Stimulated activated CD8-positive, alpha-beta memory T cell treated with anti-CD3 and anti-CD28 coated beads, Interleukin-15, amount 100 ng/mL, for 4 hours (primary cell): ENCODE measurements around the gene LIN37.
"Not testable (repeated sequence)": the region's sequence is repeated elsewhere in the genome, so short reads cannot be mapped to it uniquely, and the experiment has no call there.

Source experiments
- DNase-seq, 2 donors: peaks; one replicate each; pipeline ENCODE4 v3.0.0-alpha.2; 2020; ENCODE audit warnings: low read depth in 2 of 2

Gene LIN37

DNA sequence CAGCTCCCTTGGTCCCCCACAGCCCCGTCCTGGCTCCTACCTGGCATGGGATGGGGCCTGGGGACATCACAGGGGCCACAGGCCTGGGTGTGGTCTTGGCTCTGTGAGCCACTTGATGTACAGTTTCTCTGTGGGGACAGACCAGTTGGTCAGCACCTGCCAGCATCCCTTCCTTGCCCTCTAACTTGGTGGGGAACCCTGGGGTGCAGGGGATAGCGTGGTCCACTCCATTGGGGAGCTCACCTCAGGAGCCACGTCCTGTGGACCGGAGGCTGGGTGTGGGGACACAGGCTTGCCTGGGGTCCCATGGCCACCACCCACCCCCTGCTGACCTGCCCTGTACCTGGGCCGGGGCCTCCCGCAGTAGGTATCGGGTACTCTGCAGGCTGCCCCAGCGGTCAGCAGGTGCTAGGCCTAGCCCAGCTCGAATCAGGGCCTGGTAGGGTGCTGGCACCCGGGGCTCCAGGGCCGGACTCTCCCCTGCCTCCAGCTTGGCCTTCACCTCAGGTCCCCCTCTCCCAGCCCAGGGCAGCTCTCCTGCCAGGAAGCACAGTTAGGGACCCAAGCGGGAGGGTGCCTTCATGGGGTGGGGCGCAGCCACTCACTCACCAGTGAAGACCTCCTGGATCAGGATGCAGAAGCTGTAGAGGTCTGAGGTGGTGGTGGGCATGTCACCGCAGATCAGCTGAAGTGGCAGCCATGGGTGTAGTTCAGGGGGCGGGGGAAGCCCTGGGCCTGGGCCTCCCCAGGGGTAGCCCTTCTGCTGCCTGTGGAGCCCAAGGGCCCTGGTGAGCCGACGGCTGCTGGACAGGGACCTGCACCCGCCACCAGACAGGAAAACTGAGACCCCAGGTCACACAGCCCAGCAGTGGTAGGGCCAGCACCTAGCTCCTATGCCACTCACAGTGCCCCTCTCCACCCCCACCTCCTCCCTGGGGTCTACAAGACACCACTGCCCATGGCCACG, 41.9 kb downstream of the LIN37 start:
- DNase-seq: no peak

DNA sequence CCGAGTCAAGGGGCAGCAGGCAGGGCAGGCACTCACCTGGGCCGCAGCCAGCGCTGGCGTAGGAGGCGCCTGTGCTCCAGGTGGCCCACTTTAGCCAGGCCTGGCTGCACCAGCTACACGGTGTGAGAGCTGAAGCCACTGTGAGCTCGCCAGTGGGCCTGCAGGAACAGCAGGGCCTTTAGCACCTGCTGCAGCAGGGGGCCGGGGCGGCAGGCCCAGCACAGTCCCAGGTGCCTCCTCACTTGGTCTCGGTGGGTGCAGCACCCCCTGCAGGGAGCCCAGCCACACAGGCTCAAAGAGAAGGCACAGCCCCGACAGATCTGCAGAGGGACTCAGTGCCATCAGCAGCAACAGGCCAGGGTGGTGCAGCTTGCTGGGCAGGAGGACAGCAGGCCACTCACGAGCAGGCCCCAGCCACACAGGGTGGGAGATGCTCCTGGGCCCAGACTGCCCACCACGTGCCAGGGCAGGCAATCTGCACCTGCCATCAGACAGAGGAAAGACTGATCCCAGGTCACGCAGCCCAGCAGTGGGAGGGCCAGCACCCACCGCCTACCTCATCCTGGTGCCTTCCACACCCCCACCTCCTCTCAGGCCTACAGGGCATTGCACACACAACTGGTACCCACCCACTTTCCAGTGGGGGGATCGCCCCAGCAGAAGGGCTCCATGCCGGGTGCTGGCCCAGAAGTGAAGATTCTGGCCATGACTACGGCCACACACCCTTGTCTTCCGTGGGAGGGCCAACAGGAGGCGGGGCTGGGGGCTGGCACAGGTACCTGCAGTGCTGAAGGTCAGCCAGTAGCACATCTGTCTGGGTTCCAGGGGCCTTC, 42.8 kb downstream of the LIN37 start:
- no peak for DNase-seq

DNA sequence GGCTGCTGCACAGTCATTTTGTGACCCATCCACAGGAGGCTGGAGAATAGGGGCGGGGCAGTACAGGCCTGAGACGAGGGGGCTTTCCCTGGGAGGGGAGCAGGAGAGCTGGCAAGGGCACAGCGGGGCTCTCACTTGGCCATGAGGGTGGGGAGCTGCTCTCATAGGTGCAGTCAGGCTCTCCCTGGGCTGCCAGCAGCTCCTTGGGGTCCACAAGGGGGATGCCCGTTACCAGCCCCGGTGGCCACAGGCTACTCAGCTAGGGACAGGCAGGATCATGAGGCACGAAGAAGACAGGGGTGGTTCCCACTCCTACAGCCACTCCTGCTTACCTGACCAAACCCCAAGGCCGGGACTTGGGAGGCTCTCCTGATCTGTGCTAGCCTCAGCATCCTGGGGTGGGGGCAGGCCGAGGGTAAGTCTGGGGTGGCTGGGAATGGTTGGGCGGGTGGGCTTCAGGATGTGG, 43.5 kb downstream of the LIN37 start:
- no peak for DNase-seq

DNA sequence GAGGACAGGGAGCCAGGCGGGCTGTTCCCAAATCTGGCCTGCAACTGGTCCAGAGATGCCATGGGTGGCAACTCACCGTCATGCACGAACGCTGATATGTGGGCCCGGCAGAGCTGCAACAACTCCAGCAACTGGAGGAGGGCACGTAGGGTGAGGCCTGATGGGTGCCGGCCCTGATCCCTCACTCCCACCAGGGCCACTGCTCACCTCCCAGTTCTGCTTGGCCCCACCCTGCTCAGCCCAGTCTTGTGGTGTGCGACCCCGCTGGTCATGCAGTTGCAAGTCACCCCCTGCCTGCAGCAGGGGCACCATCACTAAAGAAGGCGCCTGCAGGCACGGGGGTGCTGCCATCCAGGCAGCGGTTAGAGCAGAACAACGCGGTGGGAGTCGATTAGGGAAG, 43.9 kb downstream of the LIN37 start:
- no peak for DNase-seq

DNA sequence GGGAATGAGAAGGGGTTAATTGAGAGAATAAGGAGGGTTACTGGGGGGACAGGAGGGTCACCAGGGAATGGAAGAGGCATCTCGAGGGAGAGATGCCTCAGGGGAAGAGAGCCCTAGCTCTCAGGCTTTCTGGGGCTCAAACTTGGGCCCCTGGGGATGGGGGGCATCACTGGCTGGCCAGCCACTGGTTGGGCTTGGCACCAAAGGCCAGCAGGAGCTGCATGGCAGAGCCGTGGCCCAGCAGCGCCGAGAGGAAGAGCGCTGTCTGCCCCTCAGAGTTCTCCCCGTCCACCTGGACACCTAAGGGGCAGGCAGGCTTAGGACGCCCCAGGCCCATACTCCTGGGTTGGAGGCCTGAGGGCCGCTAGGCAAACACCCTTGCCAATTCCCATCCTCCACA, 44.5 kb downstream of the LIN37 start:
- no peak for DNase-seq

DNA sequence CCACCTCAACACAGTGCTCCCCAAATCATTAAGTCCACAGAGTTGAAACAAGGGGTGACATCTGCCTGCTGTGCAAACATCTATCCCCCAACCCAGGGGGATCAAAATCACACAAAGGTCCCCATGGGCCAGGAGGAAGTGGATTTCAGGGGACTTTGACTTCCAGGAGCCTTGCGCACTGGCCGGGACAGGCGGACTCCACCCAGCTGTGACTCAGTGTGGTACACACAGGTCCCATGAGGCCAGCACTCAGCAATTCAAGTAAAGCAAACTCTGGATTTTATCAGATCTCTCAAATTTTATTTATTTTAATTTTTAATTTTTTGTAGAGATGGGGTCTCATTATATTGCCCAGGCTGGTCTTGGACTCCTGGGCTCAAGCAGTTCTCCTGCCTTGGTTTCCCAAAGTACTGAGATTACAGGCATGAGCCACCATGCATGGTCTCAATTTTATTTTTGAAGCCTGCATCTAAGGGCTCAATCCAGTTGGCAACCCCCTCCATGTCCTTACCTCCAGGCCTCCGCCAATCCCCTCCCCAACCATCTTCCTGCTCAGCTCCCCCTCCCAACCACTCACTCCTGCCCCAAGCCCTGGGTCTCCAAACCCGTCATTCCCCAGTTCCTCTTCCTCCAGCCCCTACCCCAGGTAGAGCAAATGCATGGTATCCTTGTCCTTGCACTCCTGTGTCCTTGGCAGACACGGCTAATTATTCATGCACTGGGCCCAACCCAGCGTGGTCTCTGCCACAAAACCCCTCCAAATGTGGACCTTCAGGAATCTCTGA, 45.2 kb downstream of the LIN37 start:
- DNase-seq: no peak

DNA sequence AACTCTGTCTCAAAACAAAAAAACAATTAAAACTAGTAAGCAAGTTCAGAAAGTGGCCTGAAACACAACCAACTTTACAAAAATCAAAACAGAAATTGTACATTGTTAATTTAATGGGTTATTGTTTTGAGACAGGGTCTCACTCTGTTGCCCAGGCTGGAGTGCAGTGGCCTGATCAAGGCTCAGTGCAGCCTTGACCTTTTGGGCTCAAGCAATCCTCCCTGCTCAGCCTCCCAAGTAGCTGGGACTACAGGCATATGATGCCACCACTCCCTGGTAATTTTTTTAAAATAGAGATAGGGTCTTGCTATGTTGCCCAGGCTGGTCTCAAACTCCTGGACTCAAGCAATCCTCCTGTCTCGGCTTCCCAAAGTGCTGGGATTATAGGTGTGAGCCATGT, 47.2 kb downstream of the LIN37 start:
- DNase-seq: not testable (repeated sequence)

DNA sequence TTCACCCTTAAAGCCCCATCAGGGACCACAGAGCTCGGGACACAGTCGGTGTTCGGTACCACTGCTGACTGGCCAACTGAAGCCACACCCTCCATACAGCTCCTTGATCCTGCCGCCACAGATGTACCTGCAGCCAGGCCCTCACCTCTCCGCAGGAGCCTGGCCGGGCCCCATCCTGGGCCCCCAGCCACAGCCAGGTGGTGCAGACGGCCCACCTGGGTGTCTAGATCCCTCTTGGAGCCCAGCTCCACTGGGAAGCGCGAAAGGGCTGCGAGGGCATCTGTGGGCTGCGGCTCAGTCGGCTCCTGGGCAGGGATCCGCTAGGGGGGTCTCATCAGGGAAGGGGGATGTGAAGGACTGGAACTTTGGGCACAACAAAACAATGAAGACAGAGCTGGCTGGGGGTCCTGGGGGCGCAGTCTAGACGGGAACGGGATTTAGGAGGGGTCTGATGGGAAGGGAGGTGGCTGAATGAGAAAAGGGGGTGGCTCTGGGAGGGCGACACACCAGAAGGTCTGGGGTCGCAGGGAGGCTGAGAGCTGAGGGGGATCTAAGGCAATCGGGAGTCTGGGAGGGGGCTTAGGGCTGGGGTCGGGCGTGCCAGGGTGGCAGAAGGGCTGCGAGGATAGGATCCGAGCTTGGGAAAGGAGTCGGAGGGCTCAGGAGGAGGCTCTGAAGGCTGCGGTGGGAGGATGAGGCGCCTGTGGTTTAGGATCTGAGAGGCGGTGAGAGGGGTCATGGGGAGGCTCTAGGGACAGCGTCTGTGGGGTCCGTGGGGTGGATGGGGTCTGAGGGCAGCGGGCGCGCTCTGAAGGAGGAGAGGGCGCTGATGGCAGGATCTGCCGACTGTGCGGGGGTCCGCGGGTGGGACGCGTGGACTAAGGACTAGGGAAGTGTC, 48.5 kb downstream of the LIN37 start:
- no peak for DNase-seq

DNA sequence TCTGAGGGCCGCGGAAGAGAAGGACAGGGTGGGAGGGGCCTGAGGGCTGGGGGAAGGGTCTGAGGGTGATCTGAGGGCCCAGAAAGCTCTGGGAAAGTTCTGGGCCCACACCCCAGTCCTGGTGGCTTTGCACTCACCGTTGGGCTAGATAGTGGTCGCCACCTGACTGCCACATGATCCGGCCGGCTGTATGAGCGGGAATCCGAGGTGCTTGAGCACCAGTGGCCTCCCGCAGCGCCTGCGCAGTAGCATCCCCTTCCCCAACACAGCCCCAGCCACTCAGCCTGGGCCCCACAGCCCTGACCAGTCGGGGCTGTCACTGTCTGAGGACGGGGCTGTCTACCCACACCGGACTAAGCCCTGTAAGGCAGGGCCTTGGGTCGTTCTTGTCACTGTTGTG, 49.3 kb downstream of the LIN37 start:
- no peak for DNase-seq

DNA sequence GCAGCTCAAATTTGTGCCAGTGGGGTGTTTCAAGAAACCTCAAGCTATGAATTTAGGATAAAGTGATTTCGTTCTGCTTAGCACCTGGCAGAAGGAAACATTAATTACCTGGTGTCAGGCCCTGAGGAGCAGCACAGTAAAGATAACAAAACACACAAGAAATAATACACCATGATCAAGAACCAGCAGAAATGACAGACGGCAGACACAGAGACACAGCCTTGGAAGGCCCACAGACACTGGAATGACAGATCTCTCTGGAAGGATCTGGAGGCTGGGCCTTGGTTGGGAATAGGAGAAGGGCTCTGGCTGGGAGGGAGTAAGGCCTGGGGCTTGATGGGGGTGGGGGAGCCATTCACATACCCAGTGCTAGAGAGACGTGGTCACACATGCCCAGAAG, 53.5 kb downstream of the LIN37 start:
- no peak for DNase-seq
